Measurements from ENCODE around the gene DEF6.

GRCh38 chr6:35298625-35299140, 1.1 kb downstream of the DEF6 start:
- TF ChIP-seq, protein P1, sequence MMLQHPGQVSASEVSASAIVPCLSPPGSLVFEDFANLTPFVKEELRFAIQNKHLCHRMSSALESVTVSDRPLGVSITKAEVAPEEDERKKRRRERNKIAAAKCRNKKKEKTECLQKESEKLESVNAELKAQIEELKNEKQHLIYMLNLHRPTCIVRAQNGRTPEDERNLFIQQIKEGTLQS (CRISPR knock-in tag; conservative IDR thresholded peaks at IDR 0.05): no peak
- TF ChIP-seq CTCF (IDR thresholded peaks at IDR 0.05): no peak
- TF ChIP-seq NR1H2 (CRISPR knock-in tag; IDR thresholded peaks at IDR 0.05): no peak
- TF ChIP-seq MYBL2 (CRISPR knock-in tag; IDR thresholded peaks at IDR 0.05): no peak
- no peak for TF ChIP-seq ATF2 (CRISPR knock-in tag; IDR thresholded peaks at IDR 0.05; ENCODE audit: borderline replicate concordance, low read depth)
- TF ChIP-seq, protein P2, sequence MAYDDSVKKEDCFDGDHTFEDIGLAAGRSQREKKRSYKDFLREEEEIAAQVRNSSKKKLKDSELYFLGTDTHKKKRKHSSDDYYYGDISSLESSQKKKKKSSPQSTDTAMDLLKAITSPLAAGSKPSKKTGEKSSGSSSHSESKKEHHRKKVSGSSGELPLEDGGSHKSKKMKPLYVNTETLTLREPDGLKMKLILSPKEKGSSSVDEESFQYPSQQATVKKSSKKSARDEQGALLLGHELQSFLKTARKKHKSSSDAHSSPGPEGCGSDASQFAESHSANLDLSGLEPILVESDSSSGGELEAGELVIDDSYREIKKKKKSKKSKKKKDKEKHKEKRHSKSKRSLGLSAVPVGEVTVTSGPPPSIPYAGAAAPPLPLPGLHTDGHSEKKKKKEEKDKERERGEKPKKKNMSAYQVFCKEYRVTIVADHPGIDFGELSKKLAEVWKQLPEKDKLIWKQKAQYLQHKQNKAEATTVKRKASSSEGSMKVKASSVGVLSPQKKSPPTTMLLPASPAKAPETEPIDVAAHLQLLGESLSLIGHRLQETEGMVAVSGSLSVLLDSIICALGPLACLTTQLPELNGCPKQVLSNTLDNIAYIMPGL (CRISPR knock-in tag; IDR thresholded peaks at IDR 0.05): no peak
- TF ChIP-seq FOXP1 (CRISPR knock-in tag; IDR thresholded peaks at IDR 0.05; ENCODE audit: borderline replicate concordance): no peak
- TF ChIP-seq CREB1 (CRISPR knock-in tag; IDR thresholded peaks at IDR 0.05): no peak
- no peak for TF ChIP-seq TCF7 (CRISPR knock-in tag; IDR thresholded peaks at IDR 0.05; ENCODE audit: low read depth)
- TF ChIP-seq AFF4 (CRISPR knock-in tag; IDR thresholded peaks at IDR 0.05; ENCODE audit: borderline replicate concordance): no peak
- TF ChIP-seq, protein P3, sequence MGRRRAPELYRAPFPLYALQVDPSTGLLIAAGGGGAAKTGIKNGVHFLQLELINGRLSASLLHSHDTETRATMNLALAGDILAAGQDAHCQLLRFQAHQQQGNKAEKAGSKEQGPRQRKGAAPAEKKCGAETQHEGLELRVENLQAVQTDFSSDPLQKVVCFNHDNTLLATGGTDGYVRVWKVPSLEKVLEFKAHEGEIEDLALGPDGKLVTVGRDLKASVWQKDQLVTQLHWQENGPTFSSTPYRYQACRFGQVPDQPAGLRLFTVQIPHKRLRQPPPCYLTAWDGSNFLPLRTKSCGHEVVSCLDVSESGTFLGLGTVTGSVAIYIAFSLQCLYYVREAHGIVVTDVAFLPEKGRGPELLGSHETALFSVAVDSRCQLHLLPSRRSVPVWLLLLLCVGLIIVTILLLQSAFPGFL (CRISPR knock-in tag; IDR thresholded peaks at IDR 0.05; ENCODE audit: borderline replicate concordance): no peak
- TF ChIP-seq, protein P4, sequence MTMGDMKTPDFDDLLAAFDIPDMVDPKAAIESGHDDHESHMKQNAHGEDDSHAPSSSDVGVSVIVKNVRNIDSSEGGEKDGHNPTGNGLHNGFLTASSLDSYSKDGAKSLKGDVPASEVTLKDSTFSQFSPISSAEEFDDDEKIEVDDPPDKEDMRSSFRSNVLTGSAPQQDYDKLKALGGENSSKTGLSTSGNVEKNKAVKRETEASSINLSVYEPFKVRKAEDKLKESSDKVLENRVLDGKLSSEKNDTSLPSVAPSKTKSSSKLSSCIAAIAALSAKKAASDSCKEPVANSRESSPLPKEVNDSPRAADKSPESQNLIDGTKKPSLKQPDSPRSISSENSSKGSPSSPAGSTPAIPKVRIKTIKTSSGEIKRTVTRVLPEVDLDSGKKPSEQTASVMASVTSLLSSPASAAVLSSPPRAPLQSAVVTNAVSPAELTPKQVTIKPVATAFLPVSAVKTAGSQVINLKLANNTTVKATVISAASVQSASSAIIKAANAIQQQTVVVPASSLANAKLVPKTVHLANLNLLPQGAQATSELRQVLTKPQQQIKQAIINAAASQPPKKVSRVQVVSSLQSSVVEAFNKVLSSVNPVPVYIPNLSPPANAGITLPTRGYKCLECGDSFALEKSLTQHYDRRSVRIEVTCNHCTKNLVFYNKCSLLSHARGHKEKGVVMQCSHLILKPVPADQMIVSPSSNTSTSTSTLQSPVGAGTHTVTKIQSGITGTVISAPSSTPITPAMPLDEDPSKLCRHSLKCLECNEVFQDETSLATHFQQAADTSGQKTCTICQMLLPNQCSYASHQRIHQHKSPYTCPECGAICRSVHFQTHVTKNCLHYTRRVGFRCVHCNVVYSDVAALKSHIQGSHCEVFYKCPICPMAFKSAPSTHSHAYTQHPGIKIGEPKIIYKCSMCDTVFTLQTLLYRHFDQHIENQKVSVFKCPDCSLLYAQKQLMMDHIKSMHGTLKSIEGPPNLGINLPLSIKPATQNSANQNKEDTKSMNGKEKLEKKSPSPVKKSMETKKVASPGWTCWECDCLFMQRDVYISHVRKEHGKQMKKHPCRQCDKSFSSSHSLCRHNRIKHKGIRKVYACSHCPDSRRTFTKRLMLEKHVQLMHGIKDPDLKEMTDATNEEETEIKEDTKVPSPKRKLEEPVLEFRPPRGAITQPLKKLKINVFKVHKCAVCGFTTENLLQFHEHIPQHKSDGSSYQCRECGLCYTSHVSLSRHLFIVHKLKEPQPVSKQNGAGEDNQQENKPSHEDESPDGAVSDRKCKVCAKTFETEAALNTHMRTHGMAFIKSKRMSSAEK (CRISPR knock-in tag; IDR thresholded peaks at IDR 0.05; ENCODE audit: borderline replicate concordance): no peak
